Suppressor macrophage treated with lipopolysaccharide for 1 hour (primary cell): ENCODE data around the gene SHISA2.

ENCODE experiments used
- DNase-seq, 3 donors: peaks; one replicate each; pipeline ENCODE4 v3.0.0-alpha.2; 2020 to 2022

Gene SHISA2

GRCh38 chr13:26017196-26017921 lies 34.5 kb downstream of the SHISA2 start:
- no peak for DNase-seq

GRCh38 chr13:26016189-26016588 lies 35.6 kb downstream of the SHISA2 start:
- no peak for DNase-seq

GRCh38 chr13:26015271-26016125 lies 36.3 kb downstream of the SHISA2 start:
- DNase-seq: no peak

- no peak for DNase-seq
These were observed 38.8 kb downstream of the SHISA2 start for GRCh38 chr13:26012995-26013394.

GRCh38 chr13:26011996-26012821 lies 39.6 kb downstream of the SHISA2 start:
- DNase-seq: peak in 2 of 3 donors; percentile 19 to 30

- DNase-seq: no peak
These were observed 40.6 kb downstream of the SHISA2 start for GRCh38 chr13:26011208-26011573.

- no peak for DNase-seq
These were observed 41.2 kb downstream of the SHISA2 start for GRCh38 chr13:26010487-26011207.

GRCh38 chr13:26007261-26008125 lies 44.3 kb downstream of the SHISA2 start:
- peak in 2 of 3 donors; percentile 13 to 24 for DNase-seq
